ENCODE measurements around the gene ABHD2. TPM values are rescaled to one million over a fixed set of nuclear protein-coding genes. Genes with fewer than 3 reads are reported as not detected.

ABHD2 gene
- total RNA-seq, 4 donors from 2014 or later = 53.3 to 110 (median 68.6) TPM

DNA sequence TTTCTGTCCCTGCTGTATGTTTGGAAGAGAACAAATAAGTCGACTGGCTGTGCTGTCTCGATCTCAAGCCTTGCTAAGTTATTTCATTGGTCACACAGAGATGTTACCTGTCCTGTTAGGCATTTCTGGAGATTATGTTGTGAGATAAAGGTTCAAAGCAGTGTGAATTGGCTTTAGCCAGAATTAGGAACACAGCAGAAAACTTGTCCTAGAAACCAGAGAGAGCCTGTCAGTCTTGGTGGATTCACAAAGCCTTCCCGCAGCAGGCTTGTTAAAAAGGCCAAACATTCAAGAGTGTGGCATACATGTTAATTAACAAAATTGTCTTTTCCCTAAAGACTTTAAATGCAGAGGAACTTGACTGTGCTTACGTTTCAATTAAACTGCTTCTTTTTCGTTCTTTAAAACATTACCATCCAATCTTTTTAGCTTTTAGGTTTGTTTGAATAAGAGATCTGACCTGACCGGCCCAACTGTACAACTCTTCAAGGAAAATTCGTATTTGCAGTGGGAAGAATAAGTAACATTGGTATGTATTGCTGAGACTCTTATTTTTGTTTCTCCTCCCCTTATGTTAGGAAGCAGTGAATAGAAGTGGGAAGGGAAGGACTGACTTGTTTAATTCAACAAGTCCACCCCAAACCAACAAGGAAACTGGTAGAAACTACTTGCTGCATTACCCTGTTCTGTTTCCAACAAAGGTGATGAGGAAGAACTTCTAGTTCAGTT lies 25.2 kb downstream of the ABHD2 start:
- TF ChIP-seq, protein P1, sequence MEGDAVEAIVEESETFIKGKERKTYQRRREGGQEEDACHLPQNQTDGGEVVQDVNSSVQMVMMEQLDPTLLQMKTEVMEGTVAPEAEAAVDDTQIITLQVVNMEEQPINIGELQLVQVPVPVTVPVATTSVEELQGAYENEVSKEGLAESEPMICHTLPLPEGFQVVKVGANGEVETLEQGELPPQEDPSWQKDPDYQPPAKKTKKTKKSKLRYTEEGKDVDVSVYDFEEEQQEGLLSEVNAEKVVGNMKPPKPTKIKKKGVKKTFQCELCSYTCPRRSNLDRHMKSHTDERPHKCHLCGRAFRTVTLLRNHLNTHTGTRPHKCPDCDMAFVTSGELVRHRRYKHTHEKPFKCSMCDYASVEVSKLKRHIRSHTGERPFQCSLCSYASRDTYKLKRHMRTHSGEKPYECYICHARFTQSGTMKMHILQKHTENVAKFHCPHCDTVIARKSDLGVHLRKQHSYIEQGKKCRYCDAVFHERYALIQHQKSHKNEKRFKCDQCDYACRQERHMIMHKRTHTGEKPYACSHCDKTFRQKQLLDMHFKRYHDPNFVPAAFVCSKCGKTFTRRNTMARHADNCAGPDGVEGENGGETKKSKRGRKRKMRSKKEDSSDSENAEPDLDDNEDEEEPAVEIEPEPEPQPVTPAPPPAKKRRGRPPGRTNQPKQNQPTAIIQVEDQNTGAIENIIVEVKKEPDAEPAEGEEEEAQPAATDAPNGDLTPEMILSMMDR (IDR thresholded peaks at IDR 0.05) = no peak
- no peak for DNase-seq (ENCODE audit: low spot score)

DNA sequence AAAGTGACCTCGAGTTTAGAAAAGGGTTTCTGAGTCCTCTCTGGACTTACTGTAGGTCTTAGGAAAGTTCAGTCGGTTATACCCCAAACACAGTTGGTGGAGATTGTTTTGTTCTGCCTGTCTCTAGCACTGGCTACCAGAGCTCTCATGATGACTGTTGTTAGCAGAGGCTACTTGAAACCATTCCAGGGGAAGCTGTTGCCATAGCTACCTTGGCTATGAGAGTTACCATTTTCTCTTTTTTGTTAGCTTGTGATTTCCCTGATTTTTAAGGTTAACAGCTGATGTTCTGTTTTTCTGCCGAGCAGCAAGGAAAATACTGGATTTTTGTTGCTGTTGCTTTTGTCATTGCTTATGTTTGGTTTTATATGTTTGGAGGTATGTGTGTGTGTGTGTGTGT lies 26.7 kb downstream of the ABHD2 start:
- DNase-seq (ENCODE audit: low spot score) (no peak), ATAC-seq (ENCODE audit: low FRiP score) (no peak)
- TF ChIP-seq, protein P1 (IDR thresholded peaks at IDR 0.05) = no peak

More for the DNA sequence above, 25.2 kb downstream of the ABHD2 start:
- ATAC-seq (ENCODE audit: low FRiP score) = no peak

DNA sequence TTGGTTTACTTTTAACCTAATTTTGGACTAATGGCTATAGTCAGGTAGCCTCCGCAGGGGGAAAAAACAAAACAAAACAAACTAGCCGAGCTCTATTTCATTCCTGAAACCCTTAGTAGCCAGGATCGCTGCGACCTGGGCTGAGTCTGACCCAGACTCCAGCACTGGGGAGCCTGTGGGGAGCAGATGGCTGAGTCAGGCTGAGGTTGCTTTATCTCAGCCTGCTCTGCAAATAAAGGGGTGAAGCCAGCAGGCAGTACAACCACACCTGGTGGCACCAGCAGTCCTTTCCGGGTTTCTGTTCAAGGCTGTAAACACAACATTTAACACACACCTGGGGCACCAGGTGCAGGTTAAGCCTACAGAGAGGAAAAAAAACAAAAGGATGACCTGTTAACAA lies 27.3 kb downstream of the ABHD2 start:
- no peak for ATAC-seq (ENCODE audit: low FRiP score)
- TF ChIP-seq, protein P1 (IDR thresholded peaks at IDR 0.05) = no peak
- no peak for DNase-seq (ENCODE audit: low spot score)

DNA sequence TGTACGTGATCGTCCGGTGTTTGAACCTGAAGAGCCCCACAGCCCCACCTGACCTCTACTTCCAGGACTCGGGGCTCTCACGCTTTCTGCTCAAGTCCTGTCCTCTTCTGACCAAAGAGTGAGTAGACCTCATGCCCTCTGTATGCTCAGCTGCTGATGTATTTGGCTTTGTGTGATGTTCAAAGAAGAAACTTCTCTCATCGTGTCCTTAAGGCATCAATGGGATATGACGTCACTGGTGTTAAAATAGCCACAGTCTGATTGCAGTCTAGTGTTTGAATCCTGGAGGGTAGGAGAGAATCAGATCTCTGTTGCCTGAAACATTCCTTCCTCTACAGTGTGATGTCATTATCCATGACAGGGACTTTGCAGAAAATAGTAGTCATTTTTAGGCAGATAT lies 28.1 kb downstream of the ABHD2 start:
- no peak for DNase-seq (ENCODE audit: low spot score)
- no peak for ATAC-seq (ENCODE audit: low FRiP score)
- TF ChIP-seq, protein P1 (IDR thresholded peaks at IDR 0.05) = no peak

DNA sequence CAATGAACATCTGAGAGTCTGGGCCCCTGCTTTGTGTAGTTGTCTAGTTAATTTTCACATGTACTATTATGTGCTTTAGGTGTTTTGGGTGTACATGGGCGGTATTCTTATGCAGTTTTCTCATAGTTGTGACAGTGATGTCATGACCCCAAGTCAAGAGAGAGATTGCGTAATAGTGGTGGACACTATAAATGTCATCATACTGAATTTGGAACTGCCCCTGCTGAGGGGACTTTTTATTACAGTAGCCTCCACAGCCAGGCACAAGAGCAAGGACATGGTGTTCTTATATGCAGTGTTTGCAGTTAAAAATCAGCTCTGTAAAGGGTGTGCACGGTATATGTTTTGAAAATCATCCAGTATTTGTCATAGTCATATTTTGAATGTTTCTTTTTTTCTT lies 29.5 kb downstream of the ABHD2 start:
- ATAC-seq (ENCODE audit: low FRiP score) (no peak), DNase-seq (ENCODE audit: low spot score) (no peak)
- TF ChIP-seq, protein P1 (IDR thresholded peaks at IDR 0.05) = no peak

DNA sequence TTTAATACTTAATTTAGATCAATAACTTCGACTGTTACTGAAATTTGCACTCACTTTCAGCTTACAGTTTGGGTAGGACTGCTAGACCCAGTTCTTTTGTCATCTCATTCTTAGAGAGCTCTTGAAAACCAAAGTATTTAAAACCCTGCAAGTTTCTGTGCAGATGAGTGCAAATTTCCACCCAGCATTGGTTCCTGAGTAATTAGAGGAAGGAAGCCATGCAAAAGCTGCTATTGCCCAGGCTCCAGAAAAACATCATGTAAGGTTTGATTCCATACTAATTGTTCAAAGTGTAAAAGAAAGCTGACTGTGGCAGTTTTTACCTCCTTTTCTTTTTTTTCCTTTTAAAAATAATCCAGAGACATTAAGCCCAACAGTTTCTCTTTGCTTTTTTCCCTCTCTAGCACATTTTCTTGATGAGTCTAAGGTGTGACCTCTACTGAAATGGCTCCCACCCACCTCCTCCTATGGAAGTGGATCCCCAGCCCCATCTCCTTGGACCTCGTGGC lies 30.3 kb downstream of the ABHD2 start:
- ATAC-seq (ENCODE audit: low FRiP score) (no peak), DNase-seq (ENCODE audit: low spot score) (no peak)
- TF ChIP-seq, protein P1 (IDR thresholded peaks at IDR 0.05) = no peak

All from omental fat pad (tissue), 4 donors.